ENCODE measurements around the gene PCBP3. TPM values are rescaled to one million over a fixed set of nuclear protein-coding genes. Genes with fewer than 3 reads are reported as not detected.

The PCBP3 gene
- total and polyA plus RNA-seq, 2 donors (not counting 3 experiments of a cell fraction or from before 2014, with no cell fraction given): 0.06 to 1.1 TPM

DNA sequence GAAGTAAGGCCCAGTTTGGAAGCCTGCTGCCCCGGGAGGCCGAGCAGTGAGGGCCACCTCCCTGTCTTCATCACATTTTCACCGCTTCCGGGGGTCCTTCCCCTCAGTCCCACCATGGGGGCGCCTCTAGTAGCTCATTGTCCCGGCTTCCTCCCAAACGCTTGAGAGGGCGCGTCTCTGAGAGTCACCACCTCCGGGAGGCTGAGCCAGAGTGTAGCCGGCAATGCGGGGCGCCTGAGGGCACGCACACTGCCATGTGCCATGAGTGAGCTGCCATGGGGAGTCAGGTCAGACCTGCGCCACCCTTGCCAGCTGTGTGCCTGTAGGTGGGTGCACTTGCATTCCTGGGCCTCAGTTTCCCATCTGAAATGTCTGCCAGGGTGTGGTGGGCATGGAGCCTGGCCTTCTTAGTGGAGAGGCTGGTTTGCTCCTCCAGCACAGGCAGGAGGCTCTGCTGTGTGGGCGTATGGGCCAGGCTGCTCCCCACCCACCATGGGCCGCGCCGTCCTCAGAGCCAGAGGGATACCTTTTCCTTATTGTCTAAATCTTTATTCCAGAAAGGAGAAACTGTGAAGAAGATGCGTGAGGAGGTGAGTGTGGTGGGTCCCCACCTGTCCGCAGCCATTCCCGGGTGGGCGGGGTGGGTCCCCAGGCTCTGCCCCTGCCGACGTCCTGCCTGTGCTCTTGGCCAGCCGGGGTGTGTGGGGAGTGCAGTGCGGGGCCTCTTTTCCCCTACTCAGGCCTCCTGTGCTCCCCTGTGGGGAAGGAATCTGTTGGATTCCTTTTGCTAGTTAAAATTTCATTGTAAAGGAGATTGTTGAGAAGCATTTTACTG is 256.7 kb downstream of the PCBP3 start:
- intact Hi-C loops (cut with micrococcal nuclease) (no loop called here), dilution Hi-C loops (cut with MboI; ENCODE audit: extremely low pct_ligation_motif_present, low sequenced_read_pairs) (no loop called here)

More for the DNA sequence above, 256.7 kb downstream of the PCBP3 start:
- Histone ChIP-seq H3K27ac (ENCODE audit: insufficient read depth, low read depth, low read length) (no peak overlapping the region), H2AFZ (ENCODE audit: low read depth, low read length) (no peak overlapping the region), H3K79me2 (ENCODE audit: control insufficient read depth, insufficient read depth, low read length) (no peaks in the 10 kb centered on the region), H3K36me3 (ENCODE audit: control insufficient read depth in 2 of 2, extremely low read depth in 1 of 2, insufficient read depth in 2 of 2, low read length in 2 of 2) (no peaks in the 10 kb centered on the region), H3K9me1 (replicated peaks; ENCODE audit: control insufficient read depth, extremely low read depth, insufficient read depth, low read length) (no peaks in the 10 kb centered on the region), H3K4me1 (ENCODE audit: control insufficient read depth, extremely low read depth, insufficient read depth, low read length) (no peaks in the 10 kb centered on the region), H3K4me3 (replicated peaks in 1 of 3; ENCODE audit: insufficient read depth in 1 of 3, low read depth in 1 of 3, low read length in 3 of 3) (no peak overlapping the region), H3K9me3 (replicated peaks; ENCODE audit: control insufficient read depth, insufficient read depth, low read length) (no peaks in the 10 kb centered on the region), H3K9ac (replicated peaks; ENCODE audit: extremely low read depth, insufficient read depth, low read length) (no peak overlapping the region), H4K20me1 (replicated peaks; ENCODE audit: control insufficient read depth, extremely low read depth, insufficient read depth, low read length) (no peaks in the 10 kb centered on the region), H3K4me2 (ENCODE audit: insufficient read depth, low read length) (no peak overlapping the region), H3K27me3 (ENCODE audit: control insufficient read depth in 2 of 2, insufficient read depth in 2 of 2, low read length in 2 of 2) (no peaks in the 10 kb centered on the region)
- DNase-seq (ENCODE audit: low read depth, low spot score) (no peak), FAIRE-seq (no peak)
- ChIA-PET CTCF (no interaction called here), POLR2A (no interaction called here)
- no TSS peak for BruUV-seq (replicated peaks)
- TF ChIP-seq GATA2 (IDR thresholded peaks at IDR 0.05; ENCODE audit: insufficient read depth, insufficient read length, low read depth, low read length) (no peak), MYC (IDR thresholded peaks at IDR 0.05; ENCODE audit: low read depth, low read length) (no peak), POLR2A (IDR thresholded peaks at IDR 0.05; ENCODE audit: low read depth, low read length) (no peak), POLR2AphosphoS5 (IDR thresholded peaks at IDR 0.05; ENCODE audit: insufficient read depth, low read depth, low read length) (no peak), FOS (IDR thresholded peaks at IDR 0.05; ENCODE audit: borderline replicate concordance, insufficient read depth, low read length) (no peak), JUN (IDR thresholded peaks at IDR 0.05; ENCODE audit: borderline replicate concordance, insufficient read depth, insufficient read length, low read depth) (no peak)
- TF ChIP-seq, protein P1, sequence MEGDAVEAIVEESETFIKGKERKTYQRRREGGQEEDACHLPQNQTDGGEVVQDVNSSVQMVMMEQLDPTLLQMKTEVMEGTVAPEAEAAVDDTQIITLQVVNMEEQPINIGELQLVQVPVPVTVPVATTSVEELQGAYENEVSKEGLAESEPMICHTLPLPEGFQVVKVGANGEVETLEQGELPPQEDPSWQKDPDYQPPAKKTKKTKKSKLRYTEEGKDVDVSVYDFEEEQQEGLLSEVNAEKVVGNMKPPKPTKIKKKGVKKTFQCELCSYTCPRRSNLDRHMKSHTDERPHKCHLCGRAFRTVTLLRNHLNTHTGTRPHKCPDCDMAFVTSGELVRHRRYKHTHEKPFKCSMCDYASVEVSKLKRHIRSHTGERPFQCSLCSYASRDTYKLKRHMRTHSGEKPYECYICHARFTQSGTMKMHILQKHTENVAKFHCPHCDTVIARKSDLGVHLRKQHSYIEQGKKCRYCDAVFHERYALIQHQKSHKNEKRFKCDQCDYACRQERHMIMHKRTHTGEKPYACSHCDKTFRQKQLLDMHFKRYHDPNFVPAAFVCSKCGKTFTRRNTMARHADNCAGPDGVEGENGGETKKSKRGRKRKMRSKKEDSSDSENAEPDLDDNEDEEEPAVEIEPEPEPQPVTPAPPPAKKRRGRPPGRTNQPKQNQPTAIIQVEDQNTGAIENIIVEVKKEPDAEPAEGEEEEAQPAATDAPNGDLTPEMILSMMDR (IDR thresholded peaks at IDR 0.05; ENCODE audit: extremely low read depth in 1 of 2, insufficient read depth in 1 of 2, low read depth in 1 of 2, low read length in 2 of 2): no peak
- TF ChIP-seq, protein P2, sequence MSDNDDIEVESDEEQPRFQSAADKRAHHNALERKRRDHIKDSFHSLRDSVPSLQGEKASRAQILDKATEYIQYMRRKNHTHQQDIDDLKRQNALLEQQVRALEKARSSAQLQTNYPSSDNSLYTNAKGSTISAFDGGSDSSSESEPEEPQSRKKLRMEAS (IDR thresholded peaks at IDR 0.05; ENCODE audit: insufficient read depth, insufficient read length): no peak

Measured in endothelial cell of umbilical vein (primary cell).